HCT116 (cell line): ENCODE measurements around the gene ACSBG1. TPM values are rescaled to one million over a fixed set of nuclear protein-coding genes. Genes with fewer than 3 reads are reported as not detected.

Source experiments
- ATAC-seq: fragments of 200-7000 bp; cut with Tn5 transposase; 2 replicates; pipeline ENCODE4 v1.9.1; 2020; ENCODE audit warnings: mild to moderate bottlenecking, moderate library complexity
- BruUV-seq: library from RNA; stranded (reverse); fragments of 400-500 nt; replicated peaks from 2 replicates; lab custom pipeline; 2021; lab: Mats Ljungman, UMichigan
- CTCF ChIA-PET: fragments of 300-600 bp; sonication (Branson Sonifier 250); formaldehyde crosslinking; loops from one replicate; lab custom pipeline; 2021; ENCODE audit warnings: antibody characterized with exemption; lab: Charles Lee
- POLR2A ChIA-PET: fragments of 300-600, 350-600 bp; sonication (Branson Sonifier 250); formaldehyde crosslinking; loops from one replicate; lab custom pipeline; 2021; ENCODE audit warnings: antibody characterized with exemption; lab: Charles Lee
- RAD21 ChIA-PET, 2 experiments: fragments of 300-600 bp; sonication (Branson Sonifier 250); formaldehyde crosslinking; loops; one replicate each; lab custom pipeline; 2023; ENCODE audit warnings: low total read pairs in 2 of 2; ENCODE audit not compliant: uncharacterized antibody in 2 of 2, unreplicated experiment in 2 of 2, low non-redundant PET in 1 of 2; lab: Charles Lee
- DNase-seq: peaks from one replicate; pipeline ENCODE4 v3.0.0-alpha.2; 2010; ENCODE audit warnings: low read depth, low spot score
- H2AFZ ChIP-seq: fragments of 200-600 bp; shearing (Covaris generic), sonication (generic); 2 replicates; pipeline ENCODE4 v1.6.1; 2017; ENCODE audit warnings: low read depth, mixed run types, mixed read lengths, antibody characterized with exemption, low read length; ENCODE audit not compliant: poor library complexity, severe bottlenecking
- H3K27ac ChIP-seq: 2 replicates; pipeline ENCODE4 v1.5.1; 2012; ENCODE audit warnings: low read depth, low read length
- H3K27me3 ChIP-seq: fragments of 200-600 bp; sonication (generic); 2 replicates; pipeline ENCODE4 v1.6.1; 2016; ENCODE audit warnings: mixed run types, low read length, mixed read lengths; ENCODE audit not compliant: insufficient read depth
- H3K36me3 ChIP-seq, 2 experiments: fragments of 200-500 bp in 1 of 2; fragments of 200-600 bp in 1 of 2; sonication (Bioruptor generic) in 1 of 2; sonication (generic) in 1 of 2; 2 replicates each; pipeline versions ENCODE4 v1.5.1 to v1.6.1; 2014 to 2016; ENCODE audit warnings: low read length in 2 of 2, inconsistent platforms in 1 of 2, mixed read lengths in 1 of 2, mixed run types in 1 of 2; ENCODE audit not compliant: insufficient read depth in 2 of 2, control insufficient read depth in 1 of 2
- H3K4me1 ChIP-seq, 2 experiments: fragments of 200-600 bp in 1 of 2; sonication (generic) in 1 of 2; 2 replicates each; pipeline versions ENCODE4 v1.5.1 to v1.6.1; 2012 to 2017; ENCODE audit warnings: low read length in 2 of 2, inconsistent platforms in 1 of 2, mild to moderate bottlenecking in 1 of 2, mixed read lengths in 1 of 2, mixed run types in 1 of 2, moderate library complexity in 1 of 2; ENCODE audit not compliant: insufficient read depth in 2 of 2, control insufficient read depth in 1 of 2
- H3K4me2 ChIP-seq: fragments of 200-600 bp; sonication (generic); 2 replicates; pipeline ENCODE4 v1.6.1; 2017; ENCODE audit warnings: mixed run types, low read length, mixed read lengths
- H3K4me3 ChIP-seq, 2 experiments: fragments of 200-600 bp in 1 of 2; sonication (generic) in 1 of 2; replicated peaks in 1 of 2; 2 replicates each; pipeline ENCODE4 v1.5.1; 2011 to 2016; ENCODE audit warnings: low read length in 2 of 2, control low read depth in 1 of 2, low read depth in 1 of 2, mild to moderate bottlenecking in 1 of 2, mixed read lengths in 1 of 2, mixed run types in 1 of 2
- H3K79me2 ChIP-seq: fragments of 200-600 bp; sonication (generic); 2 replicates; pipeline ENCODE4 v1.6.1; 2017; ENCODE audit warnings: mild to moderate bottlenecking, mixed run types, low read length, moderate library complexity, mixed read lengths; ENCODE audit not compliant: insufficient read depth
- H3K9ac ChIP-seq: fragments of 200-600 bp; sonication (generic); 2 replicates; pipeline ENCODE4 v1.6.1; 2016; ENCODE audit warnings: low read length, mixed read lengths
- H3K9me2 ChIP-seq: fragments of 200-600 bp; sonication (generic), shearing (Covaris generic); 2 replicates; pipeline ENCODE4 v1.6.1; 2017; ENCODE audit warnings: mixed run types, mild to moderate bottlenecking, moderate library complexity; ENCODE audit not compliant: insufficient read depth
- H3K9me3 ChIP-seq, 2 experiments: fragments of 200-500 bp in 1 of 2; fragments of 200-600 bp in 1 of 2; sonication (Bioruptor generic) in 1 of 2; sonication (generic) in 1 of 2; 2 replicates each; pipeline ENCODE4 v1.6.1; 2014 to 2017; ENCODE audit warnings: low read length in 2 of 2, mixed read lengths in 2 of 2, inconsistent platforms in 1 of 2, low read depth in 1 of 2, mild to moderate bottlenecking in 1 of 2, mixed run types in 1 of 2, moderate library complexity in 1 of 2; ENCODE audit not compliant: control insufficient read depth in 1 of 2, insufficient read depth in 1 of 2
- H4K20me1 ChIP-seq: fragments of 200-600 bp; sonication (generic), shearing (Covaris generic); 2 replicates; pipeline ENCODE4 v1.6.1; 2017; ENCODE audit warnings: mixed run types, mild to moderate bottlenecking, moderate library complexity; ENCODE audit not compliant: insufficient read depth
- CBX3 ChIP-seq: IDR thresholded peaks from 2 replicates; pipeline ENCODE4 v1.6.1; 2012; ENCODE audit warnings: low read depth
- ELF1 ChIP-seq: IDR thresholded peaks from 2 replicates; pipeline ENCODE4 v1.6.1; 2012; ENCODE audit warnings: low read depth, borderline replicate concordance
- EZH2 ChIP-seq: fragments of 200-600 bp; sonication (generic); IDR thresholded peaks from 2 replicates; pipeline ENCODE4 v1.6.1; 2017; ENCODE audit warnings: antibody characterized with exemption, mixed run types
- EZH2phosphoT487 ChIP-seq: fragments of 200-600 bp; IDR thresholded peaks from 2 replicates; pipeline ENCODE4 v1.6.1; 2018; ENCODE audit warnings: antibody characterized with exemption, borderline replicate concordance
- POLR2AphosphoS5 ChIP-seq: IDR thresholded peaks from 2 replicates; pipeline ENCODE4 v1.6.1; 2011; ENCODE audit warnings: mild to moderate bottlenecking, low read depth, low read length, moderate library complexity
- RAD21 ChIP-seq: IDR thresholded peaks from 2 replicates; pipeline ENCODE4 v1.6.1; 2012; ENCODE audit warnings: low read depth, mild to moderate bottlenecking
- ZBTB33 ChIP-seq: IDR thresholded peaks from 2 replicates; pipeline ENCODE4 v1.6.1; 2011; ENCODE audit warnings: mild to moderate bottlenecking, low read length, moderate library complexity; ENCODE audit not compliant: insufficient replicate concordance; ENCODE audit errors: extremely low read depth
- ZFX ChIP-seq: fragments of 450-650 bp; IDR thresholded peaks from 2 replicates; pipeline ENCODE4 v1.6.1; 2017
- intact Hi-C: fragments of 100-400 bp; cut with micrococcal nuclease; formaldehyde crosslinking; loops from 2 replicates; pipeline ENCODE4 v1.10.0; 2022
- total RNA-seq: library from RNA; stranded (reverse); gene quantifications from one replicate; pipeline ENCODE4 v1.2.1, GENCODE V29; 2021; ENCODE audit not compliant: unreplicated experiment
- TF ChIP-seq, protein P1 (sequence below): IDR thresholded peaks from 2 replicates; pipeline ENCODE4 v1.6.1; 2012
- TF ChIP-seq, protein P2 (sequence below): IDR thresholded peaks from 2 replicates; pipeline ENCODE4 v1.6.1; 2012; ENCODE audit warnings: low read depth

The ACSBG1 gene
- total RNA-seq, 1 experiment from 2014 or later = 0.71 TPM

- ATAC-seq (no peak), DNase-seq (no peak)
- Histone ChIP-seq H3K4me2 (no peak overlapping the region), H2AFZ (no peak overlapping the region), H3K9me2 (no peaks in the 10 kb centered on the region), H3K36me3 (no peaks in the 10 kb centered on the region), H3K27me3 (no peaks in the 10 kb centered on the region), H4K20me1 (no peaks in the 10 kb centered on the region), H3K9ac (no peak overlapping the region), H3K4me1 (peaks cover 27 to 55% of the 10 kb centered on the region in 2 experiments), H3K4me3 (no peak overlapping the region), H3K27ac (no peak overlapping the region), H3K79me2 (no peaks in the 10 kb centered on the region), H3K9me3 (no peaks in the 10 kb centered on the region)
- no TSS peak for BruUV-seq
- ChIA-PET POLR2A (no interaction called here), CTCF (no interaction called here), RAD21 (no interaction called here)
- intact Hi-C loops = no loop called here
- no peak for TF ChIP-seq ZFX
- no peak for TF ChIP-seq EZH2
- TF ChIP-seq RAD21 = no peak
- no peak for TF ChIP-seq ZBTB33
- TF ChIP-seq POLR2AphosphoS5 = no peak
Observed at GRCh38 chr15:78208341-78208844, 26.0 kb downstream of the ACSBG1 start.

- Histone ChIP-seq H3K4me3 (no peak overlapping the region), H3K36me3 (no peaks in the 10 kb centered on the region), H4K20me1 (no peaks in the 10 kb centered on the region), H3K27me3 (no peaks in the 10 kb centered on the region), H3K9ac (no peak overlapping the region), H3K4me1 (peaks cover 21 to 49% of the 10 kb centered on the region in 2 experiments), H3K9me3 (no peaks in the 10 kb centered on the region), H3K9me2 (no peaks in the 10 kb centered on the region), H3K4me2 (no peak overlapping the region), H2AFZ (no peak overlapping the region), H3K27ac (no peak overlapping the region), H3K79me2 (no peaks in the 10 kb centered on the region)
- ATAC-seq (no peak), DNase-seq (no peak)
- RAD21 ChIA-PET = no interaction called here
- POLR2A ChIA-PET = no interaction called here
- BruUV-seq = no TSS peak
- CTCF ChIA-PET = interaction anchor here (1.0 kb wide), 1 partner anchor 12 kb away, joined by 3 read pairs; no protein-coding TSS in a partner anchor
- intact Hi-C loops = no loop called here
- TF ChIP-seq EZH2phosphoT487 = no peak
- TF ChIP-seq, protein P1, sequence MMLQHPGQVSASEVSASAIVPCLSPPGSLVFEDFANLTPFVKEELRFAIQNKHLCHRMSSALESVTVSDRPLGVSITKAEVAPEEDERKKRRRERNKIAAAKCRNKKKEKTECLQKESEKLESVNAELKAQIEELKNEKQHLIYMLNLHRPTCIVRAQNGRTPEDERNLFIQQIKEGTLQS = no peak
- no peak for TF ChIP-seq CBX3
- no peak for TF ChIP-seq ZBTB33
- no peak for TF ChIP-seq ELF1
- TF ChIP-seq, protein P2, sequence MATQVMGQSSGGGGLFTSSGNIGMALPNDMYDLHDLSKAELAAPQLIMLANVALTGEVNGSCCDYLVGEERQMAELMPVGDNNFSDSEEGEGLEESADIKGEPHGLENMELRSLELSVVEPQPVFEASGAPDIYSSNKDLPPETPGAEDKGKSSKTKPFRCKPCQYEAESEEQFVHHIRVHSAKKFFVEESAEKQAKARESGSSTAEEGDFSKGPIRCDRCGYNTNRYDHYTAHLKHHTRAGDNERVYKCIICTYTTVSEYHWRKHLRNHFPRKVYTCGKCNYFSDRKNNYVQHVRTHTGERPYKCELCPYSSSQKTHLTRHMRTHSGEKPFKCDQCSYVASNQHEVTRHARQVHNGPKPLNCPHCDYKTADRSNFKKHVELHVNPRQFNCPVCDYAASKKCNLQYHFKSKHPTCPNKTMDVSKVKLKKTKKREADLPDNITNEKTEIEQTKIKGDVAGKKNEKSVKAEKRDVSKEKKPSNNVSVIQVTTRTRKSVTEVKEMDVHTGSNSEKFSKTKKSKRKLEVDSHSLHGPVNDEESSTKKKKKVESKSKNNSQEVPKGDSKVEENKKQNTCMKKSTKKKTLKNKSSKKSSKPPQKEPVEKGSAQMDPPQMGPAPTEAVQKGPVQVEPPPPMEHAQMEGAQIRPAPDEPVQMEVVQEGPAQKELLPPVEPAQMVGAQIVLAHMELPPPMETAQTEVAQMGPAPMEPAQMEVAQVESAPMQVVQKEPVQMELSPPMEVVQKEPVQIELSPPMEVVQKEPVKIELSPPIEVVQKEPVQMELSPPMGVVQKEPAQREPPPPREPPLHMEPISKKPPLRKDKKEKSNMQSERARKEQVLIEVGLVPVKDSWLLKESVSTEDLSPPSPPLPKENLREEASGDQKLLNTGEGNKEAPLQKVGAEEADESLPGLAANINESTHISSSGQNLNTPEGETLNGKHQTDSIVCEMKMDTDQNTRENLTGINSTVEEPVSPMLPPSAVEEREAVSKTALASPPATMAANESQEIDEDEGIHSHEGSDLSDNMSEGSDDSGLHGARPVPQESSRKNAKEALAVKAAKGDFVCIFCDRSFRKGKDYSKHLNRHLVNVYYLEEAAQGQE = no peak
- TF ChIP-seq ZFX = no peak
Observed at GRCh38 chr15:78207641-78208340, 26.6 kb downstream of the ACSBG1 start.
